H1 (cell line): ENCODE results near the gene EBF3. TPM values are rescaled to one million over a fixed set of nuclear protein-coding genes. Genes with fewer than 3 reads are reported as not detected.

ENCODE experiments used
- CTCF ChIA-PET: fragments of 300-600 bp; sonication (Branson Sonifier 250); formaldehyde crosslinking; loops from one replicate; lab custom pipeline; 2021; ENCODE audit not compliant: partially characterized antibody; lab: Charles Lee
- POLR2A ChIA-PET: fragments of 300-600 bp; sonication (Branson Sonifier 250); formaldehyde crosslinking; loops from one replicate; lab custom pipeline; 2021; ENCODE audit warnings: inconsistent platforms; ENCODE audit not compliant: partially characterized antibody; lab: Charles Lee
- DNase-seq, 2 experiments: peaks; one replicate each; pipeline versions ENCODE4 v3.0.0 to v3.0.0-alpha.2; 2010 to 2022; ENCODE audit warnings: low spot score in 2 of 2, low read depth in 1 of 2, mixed read lengths in 1 of 2
- FAIRE-seq: peaks from 2 replicates; lab custom pipeline; 2011; peaks lifted over from hg19 to GRCh38; lab: Jason Lieb, UNC
- H2AFZ ChIP-seq: 2 replicates; pipeline ENCODE4 v1.8.1; 2012; ENCODE audit warnings: low read length, inconsistent platforms
- H2AK5ac ChIP-seq: 2 replicates; pipeline ENCODE4 v1.6.1; 2013; ENCODE audit warnings: low read depth, low read length
- H2BK120ac ChIP-seq: replicated peaks from 2 replicates; pipeline ENCODE3; 2013; ENCODE audit warnings: low read depth, low read length, inconsistent platforms
- H2BK12ac ChIP-seq: 2 replicates; pipeline ENCODE4 v1.6.1; 2013; ENCODE audit warnings: low read depth, low read length
- H2BK15ac ChIP-seq: 2 replicates; pipeline ENCODE4 v1.6.1; 2013; ENCODE audit warnings: low read length
- H2BK20ac ChIP-seq: 2 replicates; pipeline ENCODE4 v1.6.1; 2013; ENCODE audit warnings: low read length
- H2BK5ac ChIP-seq: 2 replicates; pipeline ENCODE4 v1.6.1; 2013; ENCODE audit warnings: low read depth, low read length
- H3K14ac ChIP-seq: 2 replicates; pipeline ENCODE4 v1.6.1; 2013; ENCODE audit warnings: inconsistent platforms; ENCODE audit not compliant: insufficient read length
- H3K18ac ChIP-seq: 2 replicates; pipeline ENCODE4 v1.6.1; 2013; ENCODE audit warnings: low read length; ENCODE audit errors: extremely low read depth
- H3K23ac ChIP-seq: 2 replicates; pipeline ENCODE4 v1.6.1; 2013; ENCODE audit warnings: inconsistent platforms; ENCODE audit not compliant: insufficient read length
- H3K23me2 ChIP-seq: 2 replicates; pipeline ENCODE4 v1.6.1; 2013; ENCODE audit warnings: low read depth, low read length
- H3K27ac ChIP-seq: 2 replicates; pipeline ENCODE4 v1.6.1; 2011; ENCODE audit warnings: low read depth, low read length, inconsistent platforms
- H3K27me3 ChIP-seq, 4 experiments: replicated peaks in 1 of 4; 1 replicate in 1 of 4; 2 replicates in 3 of 4; pipeline versions ENCODE4 v1.6.1 to v1.8.1; 2011 to 2013; ENCODE audit warnings: low read length in 3 of 4, mild to moderate bottlenecking in 3 of 4, inconsistent platforms in 2 of 4, mixed read lengths in 2 of 4, moderate library complexity in 1 of 4; ENCODE audit not compliant: control insufficient read depth in 3 of 4, insufficient read depth in 3 of 4; ENCODE audit errors: extremely low read depth in 1 of 4
- H3K36me3 ChIP-seq, 4 experiments: 2 replicates each; pipeline versions ENCODE4 v1.6.1 to v1.8.1; 2011 to 2013; ENCODE audit warnings: mild to moderate bottlenecking in 4 of 4, low read length in 3 of 4, moderate library complexity in 2 of 4, control low read depth in 1 of 4, inconsistent platforms in 1 of 4; ENCODE audit not compliant: insufficient read depth in 4 of 4, control insufficient read depth in 2 of 4
- H3K4ac ChIP-seq: replicated peaks from 2 replicates; pipeline ENCODE3; 2013; ENCODE audit warnings: low read length, low read depth, mixed read lengths, inconsistent platforms; ENCODE audit not compliant: insufficient read length
- H3K4me1 ChIP-seq, 4 experiments: replicated peaks in 1 of 4; 1 replicate in 1 of 4; 2 replicates in 3 of 4; pipeline versions ENCODE4 v1.6.1 to v1.8.1; 2011 to 2013; ENCODE audit warnings: low read length in 3 of 4, inconsistent platforms in 2 of 4, mixed read lengths in 1 of 4; ENCODE audit not compliant: insufficient read depth in 4 of 4, control insufficient read depth in 3 of 4
- H3K4me2 ChIP-seq, 2 experiments: 2 replicates each; pipeline versions ENCODE4 v1.6.1 to v1.8.1; 2011 to 2013; ENCODE audit warnings: low read depth in 2 of 2, low read length in 2 of 2, control low read depth in 1 of 2, inconsistent platforms in 1 of 2, mild to moderate bottlenecking in 1 of 2; ENCODE audit not compliant: insufficient read depth in 1 of 2
- H3K4me3 ChIP-seq, 4 experiments: fragments of 200-600, 300-600 bp in 1 of 4; sonication (generic), shearing (Covaris generic), sonication (Bioruptor Twin) in 1 of 4; 2 replicates each; pipeline versions ENCODE4 v1.5.1 to v1.8.1; 2011 to 2016; ENCODE audit warnings: low read length in 4 of 4, low read depth in 3 of 4, control low read depth in 2 of 4, inconsistent platforms in 2 of 4, mild to moderate bottlenecking in 2 of 4, mixed read lengths in 1 of 4, moderate library complexity in 1 of 4; ENCODE audit not compliant: insufficient read depth in 2 of 4; ENCODE audit errors: extremely low read depth in 1 of 4
- H3K56ac ChIP-seq: replicated peaks from 2 replicates; pipeline ENCODE3; 2013; ENCODE audit warnings: low read depth, mild to moderate bottlenecking, mixed read lengths, low read length, inconsistent platforms; ENCODE audit not compliant: insufficient read length
- H3K79me1 ChIP-seq: 2 replicates; pipeline ENCODE4 v1.6.1; 2013; ENCODE audit warnings: low read depth, low read length, control low read depth
- H3K79me2 ChIP-seq, 2 experiments: 2 replicates each; pipeline versions ENCODE4 v1.6.1 to v1.8.1; 2012 to 2013; ENCODE audit warnings: low read length in 2 of 2, mild to moderate bottlenecking in 2 of 2, inconsistent platforms in 1 of 2; ENCODE audit not compliant: insufficient read depth in 2 of 2, control insufficient read depth in 1 of 2
- H3K9ac ChIP-seq, 4 experiments: replicated peaks in 1 of 4; 1 replicate in 1 of 4; 2 replicates in 3 of 4; pipeline versions ENCODE4 v1.6.1 to v1.8.1; 2011 to 2013; ENCODE audit warnings: low read depth in 3 of 4, low read length in 3 of 4, control low read depth in 2 of 4, mild to moderate bottlenecking in 2 of 4, moderate library complexity in 2 of 4, inconsistent platforms in 1 of 4; ENCODE audit errors: extremely low read depth in 1 of 4
- H3K9me3 ChIP-seq, 2 experiments: 2 replicates each; pipeline versions ENCODE4 v1.6.1 to v1.8.1; 2012 to 2013; ENCODE audit warnings: mild to moderate bottlenecking in 2 of 2, moderate library complexity in 2 of 2, control low read depth in 1 of 2, inconsistent platforms in 1 of 2, low read depth in 1 of 2, low read length in 1 of 2, mixed read lengths in 1 of 2; ENCODE audit not compliant: insufficient read depth in 2 of 2
- H4K20me1 ChIP-seq, 2 experiments: replicated peaks in 1 of 2; 2 replicates each; pipeline versions ENCODE3 to v1.8.1; 2011 to 2013; ENCODE audit warnings: inconsistent platforms in 2 of 2, low read length in 2 of 2, mild to moderate bottlenecking in 1 of 2; ENCODE audit not compliant: insufficient read depth in 2 of 2, control insufficient read depth in 1 of 2
- H4K5ac ChIP-seq: 2 replicates; pipeline ENCODE4 v1.6.1; 2013; ENCODE audit warnings: low read length, low read depth, mixed read lengths, inconsistent platforms; ENCODE audit not compliant: insufficient read length
- H4K8ac ChIP-seq: 2 replicates; pipeline ENCODE4 v1.8.0; 2013; ENCODE audit warnings: mild to moderate bottlenecking, moderate library complexity, low read length, inconsistent platforms; ENCODE audit not compliant: insufficient read depth; ENCODE audit errors: extremely low read depth
- H4K91ac ChIP-seq: replicated peaks from 2 replicates; pipeline ENCODE3; 2013; ENCODE audit warnings: low read length, mixed read lengths, inconsistent platforms; ENCODE audit not compliant: insufficient read length
- BACH1 ChIP-seq: IDR thresholded peaks from 2 replicates; pipeline ENCODE4 v1.6.1; 2012; ENCODE audit warnings: low read length, improper control_type of control experiment
- CTBP2 ChIP-seq: IDR thresholded peaks from 2 replicates; pipeline ENCODE4 v1.7.0; 2011; ENCODE audit warnings: borderline replicate concordance, mild to moderate bottlenecking, moderate library complexity, mixed read lengths, low read length; ENCODE audit not compliant: insufficient read depth, insufficient read length
- HDAC2 ChIP-seq, 2 experiments: fragments of 300-600 bp in 1 of 2; sonication (generic) in 1 of 2; IDR thresholded peaks; 2 replicates each; pipeline ENCODE4 v1.6.1; 2011 to 2012; ENCODE audit warnings: low read depth in 2 of 2, low read length in 2 of 2, mild to moderate bottlenecking in 2 of 2, moderate library complexity in 2 of 2, borderline replicate concordance in 1 of 2, inconsistent platforms in 1 of 2
- SIX5 ChIP-seq: IDR thresholded peaks from 2 replicates; pipeline ENCODE4 v1.6.1; 2011; ENCODE audit warnings: mild to moderate bottlenecking, low read depth, low read length
- WGBS, 2 experiments: shearing (Covaris generic) in 1 of 2; methylation state at CpG; one replicate each; pipeline versions ENCODE4 v1.1.6 to v1.1.7; 2013 to 2015; ENCODE audit warnings: low lambda C conversion rate in 2 of 2, mixed read lengths in 2 of 2, inconsistent platforms in 1 of 2, low coverage in 1 of 2, missing lambda C conversion rate in 1 of 2; ENCODE audit not compliant: insufficient replicate concordance in 2 of 2, insufficient coverage in 1 of 2, insufficient read length in 1 of 2; ENCODE audit errors: extremely low coverage in 1 of 2, missing lambda C conversion rate in 1 of 2; 5-methylcytosine and 5-hydroxymethylcytosine counted together
- polyA plus RNA-seq, 7 experiments: library from polyadenylated mRNA; depleted of rRNA in 3 of 7; stranded (reverse) in 5 of 7; unstranded in 2 of 7; fragments of >200 nt in 5 of 7; fragments of 200-250 nt in 2 of 7; gene quantifications; 1 replicate in 5 of 7; 2 replicates in 1 of 7; 4 replicates in 1 of 7; pipeline versions ENCODE4 v1.2.1 to v1.2.3, GENCODE V29; 2011 to 2013; ENCODE audit warnings: missing spikeins in 2 of 7, mixed read lengths in 2 of 7
- total RNA-seq: library from RNA; stranded (reverse); fragmentation: NEBNext Ultra II Directional; extraction: Animal tissue kit (Norgen Biotek cat#: 25700); gene quantifications from 2 replicates; pipeline ENCODE4 v1.2.1, GENCODE V29; 2021

The EBF3 gene
- total and polyA plus RNA-seq, 2 of the 8 experiments (the other 6 are each of a cell fraction or from before 2014, with no cell fraction given), result 0.08 to 0.26 TPM

GRCh38 chr10:130000918-130001317 is 36.8 kb upstream of the EBF3 start:
- H3K9me3 ChIP-seq, result no peaks in the 10 kb centered on the region; a peak in 1 of 4 replicates
- H2BK20ac ChIP-seq, result no peak overlapping the region
- no peak overlapping the region for H3K4me2 ChIP-seq
- no peak overlapping the region for H2BK120ac ChIP-seq
- H3K23ac ChIP-seq, result no peak overlapping the region
- no peak overlapping the region for H2AK5ac ChIP-seq
- H3K23me2 ChIP-seq, result no peaks in the 10 kb centered on the region
- no peak overlapping the region for H4K91ac ChIP-seq
- H3K14ac ChIP-seq, result no peak overlapping the region
- DNase-seq, result no peak
- WGBS, 2 experiments, result 82% methylated on average over 4 of the region's 4 CpGs; no CpG with 5 or more reads in 1 of the 2 experiments
- no peak overlapping the region for H3K4me3 ChIP-seq
- H3K4me1 ChIP-seq, result no peaks in the 10 kb centered on the region
- H2AFZ ChIP-seq, result no peak overlapping the region
- H3K18ac ChIP-seq, result no peak overlapping the region
- no peak overlapping the region for H2BK5ac ChIP-seq
- CTCF ChIA-PET, result interaction anchor here (0.7 to 1.5 kb wide), 2 partner anchors 21 to 106 kb away, joined by 3 read pairs; no protein-coding TSS in a partner anchor
- H3K27ac ChIP-seq, result no peak overlapping the region
- H3K27me3 ChIP-seq, result no peaks in the 10 kb centered on the region
- TF ChIP-seq CTBP2 (no peak), HDAC2 (IDR thresholded peaks at IDR 0.05; ENCODE audit: borderline replicate concordance in 1 of 2, low read depth in 2 of 2, low read length in 2 of 2) (no peak), SIX5 (no peak), BACH1 (no peak)
- H4K8ac ChIP-seq, result no peak overlapping the region
- no peak overlapping the region for H2BK12ac ChIP-seq
- no peak overlapping the region for H3K56ac ChIP-seq
- no peaks in the 10 kb centered on the region for H3K36me3 ChIP-seq
- no peaks in the 10 kb centered on the region for H3K79me1 ChIP-seq
- POLR2A ChIA-PET, result no interaction called here
- no peaks in the 10 kb centered on the region for H4K20me1 ChIP-seq
- no peak overlapping the region for H3K4ac ChIP-seq
- H3K9ac ChIP-seq, result no peak overlapping the region
- H2BK15ac ChIP-seq, result no peak overlapping the region; the same call in 1 of the 2 replicates
- FAIRE-seq, result no peak
- H3K79me2 ChIP-seq, result no peaks in the 10 kb centered on the region
- H4K5ac ChIP-seq, result no peak overlapping the region
